ENCODE data around the gene NUDT16L1. TPM values are rescaled to one million over a fixed set of nuclear protein-coding genes. Genes with fewer than 3 reads are reported as not detected.

The NUDT16L1 gene
- total RNA-seq, 1 experiment from 2014 or later = 32.6 TPM

DNA sequence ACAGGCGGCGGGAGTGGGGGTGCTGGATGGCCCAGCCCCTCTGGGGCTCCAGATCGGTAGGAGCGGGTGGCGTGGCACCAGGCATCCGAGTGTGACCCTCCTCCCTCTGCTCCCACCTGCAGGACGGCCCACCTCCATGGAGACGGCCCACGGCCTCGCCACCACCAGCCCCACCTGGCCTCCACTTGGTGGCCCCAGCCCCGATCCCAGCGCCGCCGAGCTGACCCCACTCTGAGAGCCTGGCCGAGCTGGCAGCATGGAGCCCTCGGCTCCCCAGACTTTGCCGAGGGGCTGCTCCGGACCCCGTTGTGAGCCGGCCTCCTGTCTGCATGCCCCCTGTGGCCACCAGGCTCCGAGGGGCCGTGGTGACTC lies 4.7 kb upstream of the NUDT16L1 start:
- H3K27me3 Mint-ChIP-seq (ENCODE audit: unreplicated experiment) = no peaks in the 10 kb centered on the region
- TF ChIP-seq, protein P1, sequence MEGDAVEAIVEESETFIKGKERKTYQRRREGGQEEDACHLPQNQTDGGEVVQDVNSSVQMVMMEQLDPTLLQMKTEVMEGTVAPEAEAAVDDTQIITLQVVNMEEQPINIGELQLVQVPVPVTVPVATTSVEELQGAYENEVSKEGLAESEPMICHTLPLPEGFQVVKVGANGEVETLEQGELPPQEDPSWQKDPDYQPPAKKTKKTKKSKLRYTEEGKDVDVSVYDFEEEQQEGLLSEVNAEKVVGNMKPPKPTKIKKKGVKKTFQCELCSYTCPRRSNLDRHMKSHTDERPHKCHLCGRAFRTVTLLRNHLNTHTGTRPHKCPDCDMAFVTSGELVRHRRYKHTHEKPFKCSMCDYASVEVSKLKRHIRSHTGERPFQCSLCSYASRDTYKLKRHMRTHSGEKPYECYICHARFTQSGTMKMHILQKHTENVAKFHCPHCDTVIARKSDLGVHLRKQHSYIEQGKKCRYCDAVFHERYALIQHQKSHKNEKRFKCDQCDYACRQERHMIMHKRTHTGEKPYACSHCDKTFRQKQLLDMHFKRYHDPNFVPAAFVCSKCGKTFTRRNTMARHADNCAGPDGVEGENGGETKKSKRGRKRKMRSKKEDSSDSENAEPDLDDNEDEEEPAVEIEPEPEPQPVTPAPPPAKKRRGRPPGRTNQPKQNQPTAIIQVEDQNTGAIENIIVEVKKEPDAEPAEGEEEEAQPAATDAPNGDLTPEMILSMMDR (IDR thresholded peaks at IDR 0.05; ENCODE audit: unreplicated experiment) = no peak
- H3K9me3 Mint-ChIP-seq (ENCODE audit: low read depth, unreplicated experiment) = no peaks in the 10 kb centered on the region
- no peak overlapping the region for H3K4me3 Mint-ChIP-seq (ENCODE audit: low read depth, unreplicated experiment)
- peaks cover 8% of the 10 kb centered on the region for H3K4me1 Mint-ChIP-seq (ENCODE audit: low read depth, unreplicated experiment)
- no peak overlapping the region for H3K27ac Mint-ChIP-seq (ENCODE audit: unreplicated experiment)
- DNase-seq = no peak
- intact Hi-C loops (cut with micrococcal nuclease; ENCODE audit: unreplicated experiment) = no loop called here
- peaks cover 75% of the 10 kb centered on the region for H3K36me3 Mint-ChIP-seq (ENCODE audit: insufficient read depth, unreplicated experiment)
- CTCF ChIA-PET = no interaction called here
- BruUV-seq (replicated peaks) = no TSS peak

DNA sequence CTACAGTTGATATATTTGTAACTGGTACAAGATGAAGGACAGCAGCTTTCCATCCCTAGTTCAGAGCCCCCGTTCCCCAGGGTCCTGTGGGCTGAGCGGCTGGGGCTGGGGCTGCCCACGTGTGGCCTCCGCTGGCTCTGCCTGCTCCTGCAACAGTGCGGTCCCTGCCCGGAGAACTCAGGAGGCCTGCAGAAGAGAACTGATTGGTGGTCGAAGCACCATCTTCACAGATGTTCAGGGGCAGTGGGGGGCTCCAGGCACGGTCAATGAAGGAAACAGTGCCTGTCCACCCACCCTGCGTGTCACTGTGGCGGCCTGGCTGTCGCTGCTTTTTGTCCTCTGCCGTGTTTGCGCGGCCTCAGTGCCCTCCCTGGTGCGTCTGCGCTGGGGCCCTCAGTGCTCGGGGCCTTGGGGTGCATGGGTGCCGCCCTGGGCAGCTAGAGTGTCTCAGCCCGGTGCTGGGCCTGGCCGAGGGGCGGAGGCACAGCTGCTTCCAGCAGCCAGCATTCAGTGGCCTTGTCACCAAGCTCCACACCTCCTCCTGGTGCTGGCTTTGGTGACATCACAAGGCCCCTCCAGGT lies 4.2 kb upstream of the NUDT16L1 start:
- Mint-ChIP-seq H3K4me1 (ENCODE audit: low read depth, unreplicated experiment) (peaks cover 8% of the 10 kb centered on the region), H3K27me3 (ENCODE audit: unreplicated experiment) (no peaks in the 10 kb centered on the region), H3K36me3 (ENCODE audit: insufficient read depth, unreplicated experiment) (peaks cover 80% of the 10 kb centered on the region), H3K4me3 (ENCODE audit: low read depth, unreplicated experiment) (no peak overlapping the region), H3K27ac (ENCODE audit: unreplicated experiment) (no peak overlapping the region), H3K9me3 (ENCODE audit: low read depth, unreplicated experiment) (no peaks in the 10 kb centered on the region)
- no peak for DNase-seq
- CTCF ChIA-PET = no interaction called here
- TF ChIP-seq, protein P1 (IDR thresholded peaks at IDR 0.05; ENCODE audit: unreplicated experiment) = no peak
- intact Hi-C loops (cut with micrococcal nuclease; ENCODE audit: unreplicated experiment) = no loop called here
- BruUV-seq (replicated peaks) = no TSS peak

DNA sequence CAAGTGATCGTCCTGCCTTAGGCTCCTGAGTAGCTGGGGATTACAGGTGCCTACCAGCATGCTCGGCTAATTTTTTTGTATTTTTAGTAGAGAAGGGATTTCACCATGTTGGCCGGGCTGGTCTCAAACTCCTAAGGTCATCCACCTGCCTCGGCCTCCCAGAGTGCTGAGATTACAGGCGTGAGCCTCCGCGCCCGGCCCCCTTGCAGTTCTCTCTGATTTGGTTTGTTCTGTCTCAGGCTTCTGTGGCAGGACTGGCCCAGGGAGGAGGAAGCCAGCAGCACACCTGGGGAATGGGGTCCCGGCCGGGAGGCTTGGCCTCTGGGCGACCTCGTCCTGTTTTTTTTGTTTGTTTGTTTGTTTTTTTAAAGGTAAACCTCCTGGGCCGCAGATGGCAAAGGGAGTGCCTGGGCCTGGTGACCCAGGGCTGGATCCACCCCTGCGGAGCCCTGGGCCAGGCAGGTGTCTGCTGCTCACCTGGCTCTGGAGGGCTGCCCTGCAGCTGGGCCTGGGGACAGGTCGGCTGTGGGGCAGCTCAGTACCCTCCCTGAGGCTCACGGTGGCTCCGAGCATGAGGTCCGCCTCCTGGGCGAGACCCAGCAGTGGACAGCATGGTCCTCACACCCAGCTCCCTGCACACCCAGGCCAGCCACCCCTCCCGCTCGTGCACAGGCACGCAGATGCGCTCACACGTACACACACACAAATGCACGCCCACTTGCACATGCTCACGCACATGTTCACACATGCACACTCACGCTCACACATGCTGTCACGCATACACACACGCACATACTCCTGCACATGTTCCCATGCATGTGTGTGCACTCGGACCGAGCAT lies 3.3 kb upstream of the NUDT16L1 start:
- TF ChIP-seq, protein P1 (IDR thresholded peaks at IDR 0.05; ENCODE audit: unreplicated experiment) = no peak
- Mint-ChIP-seq H3K27ac (ENCODE audit: unreplicated experiment) (no peak overlapping the region), H3K4me3 (ENCODE audit: low read depth, unreplicated experiment) (no peak overlapping the region), H3K4me1 (ENCODE audit: low read depth, unreplicated experiment) (peaks cover 8% of the 10 kb centered on the region), H3K9me3 (ENCODE audit: low read depth, unreplicated experiment) (no peaks in the 10 kb centered on the region), H3K36me3 (ENCODE audit: insufficient read depth, unreplicated experiment) (peaks cover 80% of the 10 kb centered on the region), H3K27me3 (ENCODE audit: unreplicated experiment) (no peaks in the 10 kb centered on the region)
- intact Hi-C loops (cut with micrococcal nuclease; ENCODE audit: unreplicated experiment) = no loop called here
- BruUV-seq (replicated peaks) = TSS peak; percentile 31
- no peak for DNase-seq
- CTCF ChIA-PET = no interaction called here

DNA sequence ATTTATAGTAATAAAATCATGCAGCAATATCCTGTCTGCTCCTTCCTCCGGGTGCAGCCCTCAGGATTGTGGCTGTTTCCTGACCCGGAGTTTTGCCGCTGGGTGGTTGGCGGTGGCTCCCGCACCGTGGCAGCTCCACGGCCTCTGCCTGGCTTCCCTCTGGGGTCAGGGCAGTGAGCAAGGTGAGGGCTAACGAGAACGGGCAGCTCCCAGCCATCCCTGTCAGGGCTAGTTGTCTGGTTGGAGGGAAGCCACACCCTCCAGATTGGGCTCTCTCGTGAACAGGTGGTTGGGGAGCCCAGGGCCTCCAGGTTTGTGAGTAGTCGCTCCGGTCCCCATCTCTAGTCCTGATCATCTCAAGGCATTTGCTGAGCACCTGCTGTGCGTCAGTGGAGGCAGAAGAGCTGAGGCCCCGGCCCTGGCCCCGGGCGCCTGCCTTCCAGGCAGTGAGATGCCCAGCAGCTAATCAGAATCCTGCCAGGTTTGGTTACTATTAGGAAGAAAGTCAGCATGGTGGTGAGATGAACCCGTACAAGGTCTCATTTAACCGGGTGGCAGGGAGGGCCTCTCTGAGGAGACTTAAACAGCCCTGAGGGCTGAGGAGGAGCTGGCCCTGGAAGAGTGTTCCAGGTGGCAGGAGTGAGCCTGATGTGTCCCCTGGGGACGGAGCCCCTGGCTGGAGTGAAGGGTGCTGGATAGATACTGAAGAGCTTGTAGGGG lies 2.3 kb upstream of the NUDT16L1 start:
- no peak for DNase-seq
- Mint-ChIP-seq H3K27ac (ENCODE audit: unreplicated experiment) (peak overlapping the region; percentile 50), H3K4me3 (ENCODE audit: low read depth, unreplicated experiment) (peak overlapping the region; percentile 6), H3K4me1 (ENCODE audit: low read depth, unreplicated experiment) (peaks cover 8% of the 10 kb centered on the region), H3K27me3 (ENCODE audit: unreplicated experiment) (no peaks in the 10 kb centered on the region), H3K9me3 (ENCODE audit: low read depth, unreplicated experiment) (no peaks in the 10 kb centered on the region), H3K36me3 (ENCODE audit: insufficient read depth, unreplicated experiment) (peaks cover 88% of the 10 kb centered on the region)
- CTCF ChIA-PET = no interaction called here
- no TSS peak for BruUV-seq (replicated peaks)
- intact Hi-C loops (cut with micrococcal nuclease; ENCODE audit: unreplicated experiment) = no loop called here
- TF ChIP-seq, protein P1 (IDR thresholded peaks at IDR 0.05; ENCODE audit: unreplicated experiment) = no peak

Measured in Calu3 (cell line).